NCI-H460 (cell line): Measurements from ENCODE around the gene S1PR5. TPM values are rescaled to one million over a fixed set of nuclear protein-coding genes. Genes with fewer than 3 reads are reported as not detected.
A peak's percentile ranks its signal among the peaks of the same experiment; 100 is the strongest.

Source experiments
- DNase-seq: peaks from one replicate; pipeline ENCODE4 v3.0.0-alpha.2; 2016; ENCODE audit warnings: low read depth; ENCODE audit errors: extremely low read depth
- small RNA-seq, 2 experiments: library from RNA; depleted of rRNA; stranded (forward); fragments of <200 nt; gene quantifications; one replicate each; pipeline ENCODE3, GENCODE V24; 2014
- total RNA-seq: library from RNA; depleted of rRNA; stranded (reverse); fragments of >200 nt; shearing (Covaris generic); gene quantifications from 2 replicates; pipeline ENCODE4 v1.2.3, GENCODE V29; 2014; rRNA removed

S1PR5 gene
- total RNA-seq, 1 experiment from 2014 or later, result 1.0 TPM

DNA sequence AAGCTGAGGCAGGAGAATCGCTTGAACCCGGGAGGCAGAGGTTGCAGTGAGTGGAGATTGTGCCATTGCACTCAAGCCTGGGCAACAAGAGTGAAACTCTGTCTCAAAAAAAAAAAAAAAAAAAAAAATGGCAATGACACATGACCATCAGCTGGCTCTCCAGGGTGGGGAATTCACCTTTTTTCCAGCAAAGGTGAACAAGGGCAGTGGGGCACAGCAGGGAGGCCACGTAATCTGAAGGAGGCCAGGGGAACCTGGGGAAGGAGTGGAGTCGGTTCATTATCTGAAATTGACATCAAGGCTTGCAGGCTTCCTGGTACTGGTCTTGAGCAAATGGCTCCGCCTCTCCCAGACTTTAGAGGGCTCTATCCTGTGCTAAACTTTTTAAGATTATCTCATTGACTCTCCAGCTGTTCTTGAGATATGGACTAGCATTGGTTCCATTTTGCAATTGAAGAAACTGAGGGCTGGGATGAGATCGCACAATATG is 42.2 kb downstream of the S1PR5 start:
- no peak for DNase-seq

DNA sequence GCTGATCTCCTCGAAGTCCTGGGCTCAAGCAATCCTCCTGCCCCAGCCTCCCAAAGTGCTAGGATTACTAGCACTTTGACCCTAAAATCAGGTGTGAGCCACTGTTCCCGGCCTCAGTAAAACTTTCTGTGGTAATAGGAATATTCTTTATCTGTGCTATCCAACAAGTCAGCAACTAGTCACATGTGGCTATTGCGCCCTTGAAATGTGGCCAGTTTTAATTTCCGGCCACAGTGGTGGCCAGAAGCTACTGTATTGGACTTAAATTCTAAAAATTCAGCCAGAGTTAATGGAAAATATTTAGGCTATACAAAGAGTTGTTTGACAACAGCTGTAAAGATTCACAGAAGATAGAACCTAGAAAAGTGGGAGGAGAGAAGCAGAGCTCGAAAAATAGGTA is 44.1 kb downstream of the S1PR5 start:
- DNase-seq, result no peak

DNA sequence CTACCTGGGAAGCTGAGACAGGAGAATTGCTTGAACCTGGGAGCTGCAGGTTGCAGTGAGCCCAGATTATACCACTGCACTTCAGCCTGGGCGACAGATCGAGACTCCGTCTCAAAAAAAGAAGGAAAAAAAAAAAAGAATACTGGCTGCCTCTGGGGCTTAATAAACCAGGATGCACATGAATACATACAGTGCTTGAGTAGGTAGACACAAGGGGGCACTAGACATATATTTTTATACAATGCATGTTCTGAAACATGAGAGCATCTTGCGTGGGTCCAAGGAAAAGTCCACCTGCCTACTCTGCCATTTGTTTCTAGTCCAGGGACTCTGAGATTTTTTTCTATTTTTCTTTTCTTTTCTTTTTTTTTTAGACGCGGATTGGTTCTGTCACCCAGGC is 45.3 kb downstream of the S1PR5 start:
- peak; percentile 30 for DNase-seq

DNA sequence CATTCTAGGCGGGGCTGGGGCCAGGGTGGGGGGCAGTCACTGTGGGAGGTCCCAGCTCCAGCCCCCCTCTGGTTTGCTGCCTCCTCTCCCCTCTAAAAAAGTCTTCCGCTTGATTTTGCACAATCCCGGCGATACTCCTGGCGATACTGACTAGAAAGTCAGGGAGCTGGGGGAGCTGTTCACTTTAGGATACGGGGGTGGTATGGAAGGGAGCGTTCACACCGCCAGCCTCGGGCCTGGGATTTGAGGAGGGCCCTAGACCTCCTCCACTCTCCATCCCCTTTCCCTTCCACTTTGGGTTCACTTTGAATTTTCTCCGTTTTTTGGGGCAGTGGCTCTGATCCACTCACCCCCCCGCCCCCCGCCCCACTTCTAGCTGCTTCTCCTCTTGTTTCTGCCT is 49.1 kb downstream of the S1PR5 start:
- DNase-seq, result no peak

DNA sequence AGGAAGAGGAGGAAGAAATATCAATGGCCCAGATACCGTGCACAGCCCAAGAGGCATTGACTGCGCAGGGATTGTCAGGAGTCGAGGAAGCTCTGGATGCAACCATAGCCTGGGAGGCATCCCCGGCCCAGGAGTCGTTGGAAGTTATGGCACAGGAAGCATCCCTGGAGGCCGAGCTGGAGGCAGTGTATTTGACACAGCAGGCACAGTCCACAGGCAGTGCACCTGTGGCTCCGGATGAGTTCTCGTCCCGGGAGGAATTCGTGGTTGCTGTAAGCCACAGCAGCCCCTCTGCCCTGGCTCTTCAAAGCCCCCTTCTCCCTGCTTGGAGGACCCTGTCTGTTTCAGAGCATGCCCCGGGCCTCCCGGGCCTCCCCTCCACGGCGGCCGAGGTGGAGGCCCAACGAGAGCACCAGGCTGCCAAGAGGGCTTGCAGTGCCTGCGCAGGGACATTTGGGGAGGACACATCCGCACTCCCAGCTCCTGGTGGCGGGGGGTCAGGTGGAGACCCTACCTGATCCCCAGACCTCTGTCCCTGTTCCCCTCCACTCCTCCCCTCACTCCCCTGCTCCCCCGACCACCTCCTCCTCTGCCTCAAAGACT is 50.0 kb downstream of the S1PR5 start:
- no peak for DNase-seq

DNA sequence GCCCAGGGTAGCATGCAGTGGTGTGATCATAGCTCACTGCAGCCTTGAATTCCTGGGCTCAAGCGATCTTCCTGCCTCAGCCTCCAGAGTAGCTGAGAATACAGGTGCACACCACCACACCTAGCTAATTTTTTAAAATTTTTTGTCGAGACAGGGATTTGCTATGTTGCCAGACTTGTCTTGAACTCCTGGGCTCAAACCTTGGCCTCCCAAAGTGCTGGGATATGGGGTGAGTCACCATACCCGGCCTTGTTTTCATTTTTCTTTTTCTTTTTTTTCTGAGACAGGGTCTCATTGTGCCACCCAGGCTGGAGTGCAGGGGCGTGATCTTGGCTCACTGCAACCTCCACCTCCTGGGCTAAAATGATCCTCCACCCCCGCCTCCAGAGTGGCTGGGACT is 52.8 kb downstream of the S1PR5 start:
- no peak for DNase-seq

Small RNA genes within 50 kb of the gene (small RNA-seq; reads per million reads assigned to genes)
- 0 reads per million in 2 experiments for gene MIR1238
- 0 reads per million in 2 experiments for gene RNU7-140P

Other genes with a start within 250 kb of the S1PR5 start
- 1.1 and 1.6 TPM in 2 replicates for gene ICAM1, start 246.3 kb downstream of the S1PR5 start, total RNA-seq
- gene ICAM4, start 230.5 kb downstream of the S1PR5 start, total RNA-seq, result not detected in 2 replicates
- gene ICAM5, start 227.5 kb downstream of the S1PR5 start, total RNA-seq, result 1.9 and 2.1 TPM in 2 replicates
- 1.2 and 2.8 TPM in 2 replicates for gene ZGLP1, start 207.6 kb downstream of the S1PR5 start, total RNA-seq
- gene FDX2, start 201.4 kb downstream of the S1PR5 start, total RNA-seq, result 12.6 and 18.0 TPM in 2 replicates
- gene RAVER1, start 183.9 kb downstream of the S1PR5 start, total RNA-seq, result 9.5 and 10.7 TPM in 2 replicates
- gene ICAM3, start 177.8 kb downstream of the S1PR5 start, total RNA-seq, result 5.0 and 7.4 TPM in 2 replicates
- gene TYK2, start 136.9 kb downstream of the S1PR5 start, total RNA-seq, result 43.4 and 43.9 TPM in 2 replicates
- gene CDC37, start 113.9 kb downstream of the S1PR5 start, total RNA-seq, result 116 and 131 TPM in 2 replicates
- 2.1 and 2.2 TPM in 2 replicates for gene PDE4A, start 96.9 kb downstream of the S1PR5 start, total RNA-seq
- 65.7 and 70.5 TPM in 2 replicates for gene KEAP1, start 14.1 kb downstream of the S1PR5 start, total RNA-seq
- 27.4 and 38.9 TPM in 2 replicates for gene ATG4D, start 26.5 kb upstream of the S1PR5 start, total RNA-seq
- 17.3 and 18.7 TPM in 2 replicates for gene KRI1, start 48.6 kb upstream of the S1PR5 start, total RNA-seq
- 3.5 and 4.2 TPM in 2 replicates for gene CDKN2D, start 51.5 kb upstream of the S1PR5 start, total RNA-seq
- 12.3 and 13.5 TPM in 2 replicates for gene AP1M2, start 69.9 kb upstream of the S1PR5 start, total RNA-seq
- gene SLC44A2, start 108.1 kb upstream of the S1PR5 start, total RNA-seq, result 2.6 TPM in 2 replicates
- 101 and 112 TPM in 2 replicates for gene ILF3, start 136.9 kb upstream of the S1PR5 start, total RNA-seq
- gene QTRT1, start 184.0 kb upstream of the S1PR5 start, total RNA-seq, result 30.0 and 31.2 TPM in 2 replicates
- gene DNM2, start 200.6 kb upstream of the S1PR5 start, total RNA-seq, result 33.8 and 38.8 TPM in 2 replicates